K562 (cell line): ENCODE data around the gene MMRN2. TPM values are rescaled to one million over a fixed set of nuclear protein-coding genes. Genes with fewer than 3 reads are reported as not detected.

Experiments used
- ATAC-seq: fragments of 200-7000 bp; cut with Tn5 transposase; 3 replicates; pipeline ENCODE4 v1.9.1; 2020; ENCODE audit warnings: moderate library complexity
- BruUV-seq: library from RNA; stranded (reverse); fragments of 400-500 nt; replicated peaks from 2 replicates; lab custom pipeline; 2021; lab: Mats Ljungman, UMichigan
- CTCF ChIA-PET: fragments of 300-600 bp; formaldehyde crosslinking; extraction: SDS; loops from one replicate; lab custom pipeline; 2021; ENCODE audit warnings: low intra/inter-chr PET ratio; lab: Yijun Ruan, JAX
- POLR2A ChIA-PET: fragments of 300-600, 350-650 bp; sonication (Branson Sonifier 250); formaldehyde crosslinking; extraction: SDS; loops from one replicate; lab custom pipeline; 2021; ENCODE audit warnings: antibody characterized with exemption, inconsistent platforms; lab: Yijun Ruan, JAX
- DNase-seq, 4 experiments: peaks; one replicate each; pipeline versions ENCODE4 v3.0.0 to v3.0.0-alpha.2; 2011 to 2018; ENCODE audit warnings: low spot score in 3 of 4, mixed read lengths in 3 of 4; ENCODE audit errors: extremely low read depth in 1 of 4
- FAIRE-seq: peaks from 2 replicates; lab custom pipeline; 2011; peaks lifted over from hg19 to GRCh38; lab: Jason Lieb, UNC
- H2AFZ ChIP-seq: 2 replicates; pipeline ENCODE4 v1.6.0; 2011; ENCODE audit warnings: low read depth, low read length, control low read depth, inconsistent platforms
- H3K27ac ChIP-seq: fragments of 200-600 bp; 3 replicates; pipeline ENCODE4 v1.8.0; 2011; ENCODE audit warnings: low read depth, mild to moderate bottlenecking, control low read depth, inconsistent platforms, low read length, moderate library complexity, mixed read lengths; ENCODE audit errors: extremely low read depth
- H3K27me3 ChIP-seq, 2 experiments: fragments of 300-600 bp in 1 of 2; 2 replicates in 1 of 2; 3 replicates in 1 of 2; pipeline versions ENCODE4 v1.6.0 to v1.8.0; 2011; ENCODE audit warnings: inconsistent platforms in 2 of 2, low read length in 2 of 2, mild to moderate bottlenecking in 1 of 2, mixed read lengths in 1 of 2, moderate library complexity in 1 of 2; ENCODE audit not compliant: control insufficient read depth in 2 of 2, insufficient read depth in 2 of 2
- H3K36me3 ChIP-seq: fragments of 300-600 bp; 3 replicates; pipeline ENCODE4 v1.8.0; 2011; ENCODE audit warnings: mild to moderate bottlenecking, low read length, inconsistent platforms; ENCODE audit not compliant: control insufficient read depth, insufficient read depth
- H3K4me1 ChIP-seq, 2 experiments: fragments of 200-600 bp in 1 of 2; replicated peaks in 1 of 2; 2 replicates in 1 of 2; 3 replicates in 1 of 2; pipeline versions ENCODE4 v1.5.1 to v1.8.0; 2011; ENCODE audit warnings: inconsistent platforms in 2 of 2, low read length in 2 of 2, mild to moderate bottlenecking in 1 of 2, mixed read lengths in 1 of 2, moderate library complexity in 1 of 2; ENCODE audit not compliant: control insufficient read depth in 2 of 2, insufficient read depth in 2 of 2
- H3K4me2 ChIP-seq: 2 replicates; pipeline ENCODE4 v1.6.1; 2011; ENCODE audit warnings: low read length, control low read depth, inconsistent platforms, mixed read lengths; ENCODE audit not compliant: insufficient read depth
- H3K4me3 ChIP-seq: fragments of 200-600 bp; sonication (generic), shearing (Covaris generic); 2 replicates; pipeline ENCODE4 v1.5.1; 2016; ENCODE audit warnings: control low read depth, inconsistent platforms
- H3K79me2 ChIP-seq: fragments of 200-600 bp; 3 replicates; pipeline ENCODE4 v1.8.0; 2011; ENCODE audit warnings: low read length, inconsistent platforms; ENCODE audit not compliant: control insufficient read depth, insufficient read depth
- H3K9ac ChIP-seq, 2 experiments: 2 replicates each; pipeline versions ENCODE4 v1.6.0 to v1.6.1; 2011; ENCODE audit warnings: low read depth in 2 of 2, low read length in 2 of 2, control low read depth in 1 of 2, inconsistent platforms in 1 of 2, mild to moderate bottlenecking in 1 of 2, mixed read lengths in 1 of 2; ENCODE audit not compliant: insufficient read depth in 1 of 2
- H3K9me1 ChIP-seq: one replicate; pipeline ENCODE4 v1.6.0; 2011; ENCODE audit warnings: inconsistent platforms, mild to moderate bottlenecking, low read length, moderate library complexity; ENCODE audit not compliant: control insufficient read depth, insufficient read depth
- H3K9me3 ChIP-seq: replicated peaks from 2 replicates; pipeline ENCODE4 v1.5.1; 2011; ENCODE audit warnings: low read depth, low read length, inconsistent platforms; ENCODE audit not compliant: control insufficient read depth, insufficient read depth
- H4K20me1 ChIP-seq: replicated peaks from 2 replicates; pipeline ENCODE4 v1.6.1; 2011; ENCODE audit warnings: low read length, inconsistent platforms, mixed read lengths; ENCODE audit not compliant: control insufficient read depth, insufficient read depth
- ARID1B ChIP-seq: fragments of 450-650 bp; IDR thresholded peaks from 2 replicates; pipeline ENCODE4 v1.6.1; 2016; ENCODE audit warnings: antibody characterized with exemption, mild to moderate bottlenecking, inconsistent platforms
- CBFA2T2 ChIP-seq: fragments of 450-650 bp; conservative IDR thresholded peaks from 2 replicates; pipeline ENCODE4 v1.6.1; 2017; ENCODE audit warnings: mild to moderate bottlenecking
- EZH2 ChIP-seq: IDR thresholded peaks from 2 replicates; pipeline ENCODE4 v1.6.1; 2012; ENCODE audit warnings: low read depth, mild to moderate bottlenecking, inconsistent platforms, low read length, borderline replicate concordance
- JUND ChIP-seq, 2 experiments: IDR thresholded peaks; 2 replicates in 1 of 2; 3 replicates in 1 of 2; pipeline ENCODE4 v1.6.1; 2011; ENCODE audit warnings: borderline replicate concordance in 2 of 2, low read depth in 2 of 2, low read length in 2 of 2, improper control_type of control experiment in 1 of 2, missing biosample characterization in 1 of 2, missing genetic modification characterization in 1 of 2, missing genetic modification reagents in 1 of 2
- KLF16 ChIP-seq: IDR thresholded peaks from 2 replicates; pipeline ENCODE4 v1.6.1; 2016; ENCODE audit warnings: antibody characterized with exemption
- PTTG1 ChIP-seq: fragments of 450-650 bp; IDR thresholded peaks from 2 replicates; pipeline ENCODE4 v1.6.1; 2016; ENCODE audit warnings: low read depth, mild to moderate bottlenecking, missing genetic modification characterization, missing compliant biosample characterization
- RBM14 ChIP-seq: fragments of 200-400 bp; formaldehyde crosslinking; IDR thresholded peaks from 2 replicates; pipeline ENCODE4 v1.6.1; 2018; ENCODE audit warnings: low read depth, mild to moderate bottlenecking, low read length, moderate library complexity, borderline replicate concordance; ENCODE audit not compliant: insufficient read depth
- SNIP1 ChIP-seq: fragments of 450-650 bp; IDR thresholded peaks from 2 replicates; pipeline ENCODE4 v1.7.1; 2017; ENCODE audit warnings: low read depth, mild to moderate bottlenecking
- SRF ChIP-seq, 2 experiments: fragments of 250-450, 450-650 bp in 1 of 2; sonication (Bioruptor Pico) in 1 of 2; sonication (generic) in 1 of 2; formaldehyde crosslinking; IDR thresholded peaks; 2 replicates each; pipeline versions ENCODE4 v1.5.0 to v1.5.1; 2020 to 2022; ENCODE audit warnings: mild to moderate bottlenecking in 1 of 2, missing genetic modification reagents in 1 of 2
- U2AF1 ChIP-seq: fragments of 200-400 bp; formaldehyde crosslinking; optimal IDR thresholded peaks from 2 replicates; pipeline ENCODE3; 2017; ENCODE audit warnings: mild to moderate bottlenecking, low read depth, low read length, moderate library complexity
- ZNF212 ChIP-seq: fragments of 450-650 bp; formaldehyde crosslinking; IDR thresholded peaks from 2 replicates; pipeline ENCODE4 v1.4.0; 2020; ENCODE audit warnings: mild to moderate bottlenecking
- ZNF354B ChIP-seq: fragments of 250-450 bp; sonication (Bioruptor Pico); IDR thresholded peaks from 2 replicates; pipeline ENCODE4 v1.4.0; 2020
- ZNF507 ChIP-seq: conservative IDR thresholded peaks from 2 replicates; pipeline ENCODE4 v1.6.1; 2017; ENCODE audit warnings: missing genetic modification characterization, missing compliant biosample characterization
- WGBS: fragments of 100-300 bp; shearing (Covaris generic); methylation state at CpG from one replicate; pipeline ENCODE4 v1.1.6; 2016; ENCODE audit warnings: low coverage, mixed read lengths; ENCODE audit not compliant: insufficient coverage; ENCODE audit errors: missing lambda C conversion rate; 5-methylcytosine and 5-hydroxymethylcytosine counted together
- in situ Hi-C: fragments of 300-500 bp; cut with MboI; formaldehyde crosslinking; loops from 4 replicates; pipeline ENCODE4 v1.15.0; 2018; ENCODE audit warnings: inconsistent platforms, mixed read lengths
- intact Hi-C: fragments of 100-400 bp; cut with micrococcal nuclease; formaldehyde crosslinking; loops from 2 replicates; pipeline ENCODE4 v1.14.2; 2022
- polyA plus RNA-seq, 8 experiments: library from polyadenylated mRNA; depleted of rRNA in 4 of 8; stranded (reverse) in 5 of 8; unstranded in 3 of 8; fragments of >200 nt; fragmentation: Nextera tagmentation in 2 of 8; fragmentation: Illumina TruSeq in 1 of 8; extraction: Ambion mirVana in 2 of 8; extraction: Trizol in 1 of 8; gene quantifications; 2 replicates each; pipeline versions ENCODE4 v1.2.1 to v1.2.3, GENCODE V29; 2011 to 2014; ENCODE audit warnings: inconsistent platforms in 1 of 8, missing spikeins in 1 of 8
- total RNA-seq, 7 experiments: library from RNA; depleted of rRNA in 6 of 7; stranded (reverse); fragments of >200 nt in 6 of 7; fragmentation: Illumina TruSeq in 2 of 7; extraction: Trizol in 2 of 7; gene quantifications; 2 replicates each; pipeline versions ENCODE4 v1.2.1 to v1.2.3, GENCODE V29; 2011 to 2021; ENCODE audit warnings: low replicate concordance in 1 of 7
- TF ChIP-seq, protein P1 (sequence below): fragments of 200-800 bp; sonication (Bioruptor generic); IDR thresholded peaks from 2 replicates; pipeline ENCODE4 v1.6.1; 2016; ENCODE audit warnings: missing genetic modification characterization, missing compliant biosample characterization

The MMRN2 gene
- total and polyA plus RNA-seq, 9 of the 15 experiments (the other 6 are each of a cell fraction or from before 2014, with no cell fraction given): 0.07 to 2.0 (median 1.2) TPM

DNA sequence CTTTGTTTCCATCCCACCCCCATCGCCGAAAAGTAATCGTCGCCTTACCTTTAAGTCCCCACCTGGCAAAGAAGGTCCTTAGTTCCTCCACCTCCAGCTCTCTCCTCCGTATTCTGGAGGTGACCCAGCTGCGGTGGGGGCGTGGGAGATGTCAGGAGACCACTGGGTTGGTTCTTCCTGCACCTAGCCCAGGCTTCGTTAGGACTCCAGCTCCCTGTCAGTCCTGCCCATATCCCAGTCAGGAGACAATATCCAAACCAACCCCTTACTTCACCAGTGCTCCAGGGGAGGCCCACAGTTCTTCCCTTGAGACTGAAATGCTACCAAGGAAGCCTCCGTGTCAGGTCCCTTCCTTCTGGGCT is 11.6 kb upstream of the MMRN2 start:
- DNase-seq (no peak), FAIRE-seq (no peak), ATAC-seq (no peak)
- H3K4me2 ChIP-seq: no peak overlapping the region
- no peak for TF ChIP-seq SNIP1
- TF ChIP-seq ZNF507 (tag): no peak
- no peak for TF ChIP-seq SRF (CRISPR knock-in tag; IDR thresholded peaks at IDR 0.05)
- TF ChIP-seq, protein P1, sequence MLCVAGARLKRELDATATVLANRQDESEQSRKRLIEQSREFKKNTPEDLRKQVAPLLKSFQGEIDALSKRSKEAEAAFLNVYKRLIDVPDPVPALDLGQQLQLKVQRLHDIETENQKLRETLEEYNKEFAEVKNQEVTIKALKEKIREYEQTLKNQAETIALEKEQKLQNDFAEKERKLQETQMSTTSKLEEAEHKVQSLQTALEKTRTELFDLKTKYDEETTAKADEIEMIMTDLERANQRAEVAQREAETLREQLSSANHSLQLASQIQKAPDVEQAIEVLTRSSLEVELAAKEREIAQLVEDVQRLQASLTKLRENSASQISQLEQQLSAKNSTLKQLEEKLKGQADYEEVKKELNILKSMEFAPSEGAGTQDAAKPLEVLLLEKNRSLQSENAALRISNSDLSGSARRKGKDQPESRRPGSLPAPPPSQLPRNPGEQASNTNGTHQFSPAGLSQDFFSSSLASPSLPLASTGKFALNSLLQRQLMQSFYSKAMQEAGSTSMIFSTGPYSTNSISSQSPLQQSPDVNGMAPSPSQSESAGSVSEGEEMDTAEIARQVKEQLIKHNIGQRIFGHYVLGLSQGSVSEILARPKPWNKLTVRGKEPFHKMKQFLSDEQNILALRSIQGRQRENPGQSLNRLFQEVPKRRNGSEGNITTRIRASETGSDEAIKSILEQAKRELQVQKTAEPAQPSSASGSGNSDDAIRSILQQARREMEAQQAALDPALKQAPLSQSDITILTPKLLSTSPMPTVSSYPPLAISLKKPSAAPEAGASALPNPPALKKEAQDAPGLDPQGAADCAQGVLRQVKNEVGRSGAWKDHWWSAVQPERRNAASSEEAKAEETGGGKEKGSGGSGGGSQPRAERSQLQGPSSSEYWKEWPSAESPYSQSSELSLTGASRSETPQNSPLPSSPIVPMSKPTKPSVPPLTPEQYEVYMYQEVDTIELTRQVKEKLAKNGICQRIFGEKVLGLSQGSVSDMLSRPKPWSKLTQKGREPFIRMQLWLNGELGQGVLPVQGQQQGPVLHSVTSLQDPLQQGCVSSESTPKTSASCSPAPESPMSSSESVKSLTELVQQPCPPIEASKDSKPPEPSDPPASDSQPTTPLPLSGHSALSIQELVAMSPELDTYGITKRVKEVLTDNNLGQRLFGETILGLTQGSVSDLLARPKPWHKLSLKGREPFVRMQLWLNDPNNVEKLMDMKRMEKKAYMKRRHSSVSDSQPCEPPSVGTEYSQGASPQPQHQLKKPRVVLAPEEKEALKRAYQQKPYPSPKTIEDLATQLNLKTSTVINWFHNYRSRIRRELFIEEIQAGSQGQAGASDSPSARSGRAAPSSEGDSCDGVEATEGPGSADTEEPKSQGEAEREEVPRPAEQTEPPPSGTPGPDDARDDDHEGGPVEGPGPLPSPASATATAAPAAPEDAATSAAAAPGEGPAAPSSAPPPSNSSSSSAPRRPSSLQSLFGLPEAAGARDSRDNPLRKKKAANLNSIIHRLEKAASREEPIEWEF: no peak
- TF ChIP-seq EZH2: no peak
- TF ChIP-seq PTTG1 (tag): no peak
- no peak for TF ChIP-seq JUND (IDR thresholded peaks at IDR 0.05; ENCODE audit: borderline replicate concordance, low read depth, low read length)
- TF ChIP-seq JUND (tag; IDR thresholded peaks at IDR 0.05; ENCODE audit: borderline replicate concordance, low read depth, low read length): no peak
- no peak for TF ChIP-seq CBFA2T2
- no peak for TF ChIP-seq RBM14
- TF ChIP-seq U2AF1: no peak
- no peak for TF ChIP-seq ARID1B
- TF ChIP-seq KLF16: no peak
- no peak for TF ChIP-seq ZNF354B (CRISPR knock-in tag)
- TF ChIP-seq ZNF212 (CRISPR knock-in tag): no peak
- POLR2A ChIA-PET: interaction anchor here (0.5 to 2.0 kb wide), 3 partner anchors 12 to 105 kb away, joined by 3 to 4 read pairs (median 3); no protein-coding TSS in a partner anchor
- no peak overlapping the region; a peak in 1 of 4 replicates for H3K9ac ChIP-seq
- no peaks in the 10 kb centered on the region for H3K79me2 ChIP-seq
- in situ Hi-C loops (no loop called here), intact Hi-C loops (no loop called here)
- no peaks in the 10 kb centered on the region for H4K20me1 ChIP-seq
- H3K27me3 ChIP-seq: no peaks in the 10 kb centered on the region
- BruUV-seq: no TSS peak
- peaks cover 9 to 27% of the 10 kb centered on the region in 2 experiments; a peak in 4 of 5 replicates for H3K4me1 ChIP-seq
- 52% methylated on average over 6 of the region's 9 CpGs for WGBS
- no peak overlapping the region for H3K4me3 ChIP-seq
- H3K9me1 ChIP-seq: no peaks in the 10 kb centered on the region
- H3K27ac ChIP-seq: no peak overlapping the region
- H3K9me3 ChIP-seq: no peaks in the 10 kb centered on the region
- no peak overlapping the region for H2AFZ ChIP-seq
- no peaks in the 10 kb centered on the region for H3K36me3 ChIP-seq
- CTCF ChIA-PET: no interaction called here
